Astrocyte (in vitro differentiated cells and primary cell): ENCODE results near the gene NNAT.

Experiments
- EZH2 ChIP-seq: IDR thresholded peaks from 2 replicates; pipeline ENCODE4 v1.6.1; 2012; ENCODE audit warnings: mild to moderate bottlenecking, low read length, inconsistent platforms; ENCODE audit not compliant: insufficient read depth
- TF ChIP-seq, protein P1 (sequence below): IDR thresholded peaks from 2 replicates; pipeline ENCODE4 v1.5.1; 2011; ENCODE audit warnings: low read depth, mild to moderate bottlenecking, inconsistent platforms, low read length, moderate library complexity; ENCODE audit not compliant: insufficient read depth

DNA sequence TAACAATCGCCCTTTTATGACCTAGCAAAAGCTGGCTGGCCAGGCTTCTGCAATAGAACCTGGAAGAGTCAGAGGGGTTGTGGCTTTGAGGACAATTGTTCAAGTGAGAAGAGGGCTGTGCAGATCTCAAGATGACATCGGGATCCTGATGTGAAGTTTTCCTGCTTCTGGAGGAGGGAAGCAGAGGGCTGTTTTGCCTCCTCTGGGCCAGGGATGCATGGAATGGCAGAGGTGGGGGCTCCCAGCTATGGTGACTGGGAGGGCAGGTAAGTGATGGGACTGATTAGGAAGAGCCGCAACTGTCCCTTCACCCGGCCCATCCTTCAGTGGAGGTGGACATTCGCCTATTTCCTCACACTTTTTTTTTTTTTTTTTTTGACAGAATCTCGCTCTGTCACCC, 50.0 kb downstream of the NNAT start:
- TF ChIP-seq, protein P1, sequence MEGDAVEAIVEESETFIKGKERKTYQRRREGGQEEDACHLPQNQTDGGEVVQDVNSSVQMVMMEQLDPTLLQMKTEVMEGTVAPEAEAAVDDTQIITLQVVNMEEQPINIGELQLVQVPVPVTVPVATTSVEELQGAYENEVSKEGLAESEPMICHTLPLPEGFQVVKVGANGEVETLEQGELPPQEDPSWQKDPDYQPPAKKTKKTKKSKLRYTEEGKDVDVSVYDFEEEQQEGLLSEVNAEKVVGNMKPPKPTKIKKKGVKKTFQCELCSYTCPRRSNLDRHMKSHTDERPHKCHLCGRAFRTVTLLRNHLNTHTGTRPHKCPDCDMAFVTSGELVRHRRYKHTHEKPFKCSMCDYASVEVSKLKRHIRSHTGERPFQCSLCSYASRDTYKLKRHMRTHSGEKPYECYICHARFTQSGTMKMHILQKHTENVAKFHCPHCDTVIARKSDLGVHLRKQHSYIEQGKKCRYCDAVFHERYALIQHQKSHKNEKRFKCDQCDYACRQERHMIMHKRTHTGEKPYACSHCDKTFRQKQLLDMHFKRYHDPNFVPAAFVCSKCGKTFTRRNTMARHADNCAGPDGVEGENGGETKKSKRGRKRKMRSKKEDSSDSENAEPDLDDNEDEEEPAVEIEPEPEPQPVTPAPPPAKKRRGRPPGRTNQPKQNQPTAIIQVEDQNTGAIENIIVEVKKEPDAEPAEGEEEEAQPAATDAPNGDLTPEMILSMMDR, result no peak
- no peak for TF ChIP-seq EZH2
